Skin epidermis (tissue), 12 donors: ENCODE results near the gene CSF2RB.

Source experiments
- H3K27ac ChIP-seq, 21 experiments: fragments of 200-600 bp; sonication (generic) in 11 of 21; one replicate each; pipeline ENCODE4 v1.5.0; 2020; ENCODE audit warnings: mild to moderate bottlenecking in 3 of 21, inconsistent platforms in 2 of 21, moderate library complexity in 2 of 21
- H3K4me3 ChIP-seq, 7 experiments: fragments of 200-600 bp; sonication (generic) in 2 of 7; one replicate each; pipeline ENCODE4 v1.5.0; 2020; ENCODE audit warnings: inconsistent platforms in 2 of 7, mild to moderate bottlenecking in 2 of 7, moderate library complexity in 1 of 7

CSF2RB gene

GRCh38 chr22:36912694-36913426 is 568 bp upstream of the CSF2RB start:
- peak overlapping the region in 17 of 21 experiments; percentile 15 to 89 (median 77) for H3K27ac ChIP-seq
- peak overlapping the region in 4 of 7 experiments; percentile 19 to 40 (median 32) for H3K4me3 ChIP-seq

DNA sequence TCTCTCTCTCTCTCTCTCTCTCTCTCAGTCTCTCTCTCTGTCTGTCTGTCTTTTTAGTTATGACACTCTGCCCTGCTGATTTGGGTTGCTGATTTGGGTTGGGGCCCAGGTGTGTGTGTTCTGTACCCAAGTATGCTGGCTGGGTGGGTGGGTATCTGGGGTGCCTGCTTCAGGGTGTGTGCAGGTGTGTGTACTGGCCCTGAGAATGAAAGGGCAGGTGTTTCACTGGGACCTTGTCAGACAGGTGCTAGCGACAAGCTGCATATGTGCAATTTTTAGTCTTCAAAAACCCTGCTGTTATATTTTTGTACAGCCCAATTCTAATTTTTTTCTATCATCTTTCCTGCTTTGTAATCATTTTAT is 943 bp downstream of the CSF2RB start:
- H3K4me3 ChIP-seq, result peak overlapping the region; percentile 19 to 42 (median 38)
- H3K27ac ChIP-seq, result peak overlapping the region in 17 of 21 experiments; percentile 65 to 89 (median 78)

- H3K4me3 ChIP-seq, result no peak overlapping the region
- H3K27ac ChIP-seq, result no peak overlapping the region
Measured at GRCh38 chr22:36916034-36916433, 2.6 kb downstream of the CSF2RB start.

DNA sequence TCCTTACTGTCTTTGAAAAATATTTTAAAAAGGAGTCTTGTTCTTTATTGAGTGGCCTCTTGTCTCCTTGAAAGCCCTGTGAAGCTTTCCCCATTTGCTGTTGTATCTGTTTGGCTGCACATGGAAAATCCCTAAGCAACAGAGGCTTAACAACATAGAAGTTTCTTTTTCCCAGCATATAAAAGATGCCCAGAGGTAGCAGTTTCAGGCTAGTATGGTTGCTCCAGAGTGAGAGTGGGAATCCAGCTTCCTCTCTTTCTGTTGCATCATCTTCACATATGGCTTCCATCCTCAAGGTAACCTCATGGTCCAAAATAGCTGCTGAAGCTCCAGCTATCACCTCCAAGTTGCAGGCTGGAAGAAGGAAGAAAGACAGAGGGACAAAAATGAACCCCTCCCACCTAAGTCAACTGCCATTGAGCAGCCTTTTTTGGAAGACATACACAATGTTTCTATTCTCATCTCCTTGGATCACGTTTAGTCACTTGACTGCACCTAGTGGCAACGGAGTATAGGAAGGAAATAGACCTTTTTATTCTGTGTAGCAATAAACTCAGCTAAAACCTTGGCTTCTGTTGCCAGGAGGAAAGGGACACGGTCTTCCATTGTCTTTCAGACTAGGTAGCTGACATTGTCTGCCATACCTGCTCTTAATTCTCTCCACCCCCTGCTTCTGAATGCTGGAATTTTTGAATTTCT is 5.3 kb downstream of the CSF2RB start:
- Histone ChIP-seq H3K27ac (peak overlapping the region in 1 of 21 experiments; percentile 3), H3K4me3 (no peak overlapping the region)

GRCh38 chr22:36921309-36922104 is 8.1 kb downstream of the CSF2RB start:
- Histone ChIP-seq H3K4me3 (no peak overlapping the region), H3K27ac (peak overlapping the region in 10 of 21 experiments; percentile 0 to 60 (median 32))

DNA sequence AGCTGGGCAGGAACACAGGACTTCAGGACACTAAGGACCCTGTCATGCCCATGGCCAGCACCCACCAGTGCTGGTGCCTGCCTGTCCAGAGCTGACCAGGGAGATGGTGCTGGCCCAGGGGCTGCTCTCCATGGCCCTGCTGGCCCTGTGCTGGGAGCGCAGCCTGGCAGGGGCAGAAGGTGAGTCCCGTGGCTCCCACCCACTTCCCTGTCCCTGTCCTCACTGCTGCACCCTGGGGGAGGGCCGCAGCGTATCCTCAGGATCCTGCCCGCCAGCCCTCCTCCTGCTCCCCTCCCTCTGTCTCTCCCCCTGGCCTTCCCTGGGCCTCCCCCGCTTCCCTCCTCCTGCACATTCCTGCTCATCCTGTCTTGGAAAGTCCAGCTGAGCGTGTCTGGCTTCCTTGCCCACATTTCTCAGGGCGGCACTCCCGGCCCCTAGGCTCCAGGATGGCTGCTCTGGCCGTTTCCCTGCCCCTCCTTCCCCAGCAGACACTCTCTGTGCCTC is 8.7 kb downstream of the CSF2RB start:
- no peak overlapping the region for H3K4me3 ChIP-seq
- H3K27ac ChIP-seq, result peak overlapping the region in 10 of 21 experiments; percentile 0 to 60 (median 32)

GRCh38 chr22:36922711-36923110 is 9.3 kb downstream of the CSF2RB start:
- Histone ChIP-seq H3K4me3 (no peak overlapping the region), H3K27ac (peak overlapping the region in 1 of 21 experiments; percentile 60)

GRCh38 chr22:36923131-36923788 is 9.8 kb downstream of the CSF2RB start:
- no peak overlapping the region for H3K27ac ChIP-seq
- no peak overlapping the region for H3K4me3 ChIP-seq

GRCh38 chr22:36924151-36924698 is 10.8 kb downstream of the CSF2RB start:
- H3K27ac ChIP-seq, result no peak overlapping the region
- H3K4me3 ChIP-seq, result no peak overlapping the region

DNA sequence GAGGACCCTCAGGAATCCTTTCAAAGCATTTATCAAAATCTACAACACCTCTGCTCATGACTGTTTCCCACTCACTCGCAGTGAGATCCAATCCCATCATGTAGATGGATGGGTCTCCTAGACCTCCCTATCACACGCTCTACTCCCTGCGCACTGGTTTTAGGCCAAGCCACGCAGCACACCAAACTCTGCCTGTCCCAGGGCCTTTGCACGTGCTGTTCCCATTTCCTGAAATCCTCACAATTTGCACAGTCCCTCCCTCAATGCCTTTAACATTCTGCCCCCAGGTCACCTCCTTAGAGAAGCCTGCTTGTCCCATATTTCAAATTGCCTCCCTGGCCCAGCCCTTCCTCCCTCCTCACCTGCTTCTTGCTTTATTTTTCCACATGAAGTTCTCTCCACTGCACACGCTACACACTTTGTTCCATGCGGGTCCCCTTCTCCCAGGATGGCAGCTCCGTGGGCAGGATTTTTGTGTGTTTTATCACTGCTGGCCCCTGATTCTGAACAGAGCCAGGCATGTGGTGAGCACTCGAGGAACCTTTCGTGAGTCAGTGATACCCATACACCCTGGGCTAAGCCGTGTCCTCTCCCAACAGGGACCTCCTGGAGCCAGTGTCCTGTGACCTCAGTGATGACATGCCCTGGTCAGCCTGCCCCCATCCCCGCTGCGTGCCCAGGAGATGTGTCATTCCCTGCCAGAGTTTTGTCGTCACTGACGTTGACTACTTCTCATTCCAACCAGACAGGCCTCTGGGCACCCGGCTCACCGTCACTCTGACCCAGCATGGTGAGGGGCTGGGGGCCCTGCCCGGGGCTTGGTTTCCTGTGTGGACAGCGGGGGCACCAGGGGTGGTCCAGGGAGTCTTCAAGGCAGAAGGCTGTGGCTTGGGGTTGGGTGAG is 12.2 kb downstream of the CSF2RB start:
- H3K27ac ChIP-seq, result no peak overlapping the region
- no peak overlapping the region for H3K4me3 ChIP-seq

DNA sequence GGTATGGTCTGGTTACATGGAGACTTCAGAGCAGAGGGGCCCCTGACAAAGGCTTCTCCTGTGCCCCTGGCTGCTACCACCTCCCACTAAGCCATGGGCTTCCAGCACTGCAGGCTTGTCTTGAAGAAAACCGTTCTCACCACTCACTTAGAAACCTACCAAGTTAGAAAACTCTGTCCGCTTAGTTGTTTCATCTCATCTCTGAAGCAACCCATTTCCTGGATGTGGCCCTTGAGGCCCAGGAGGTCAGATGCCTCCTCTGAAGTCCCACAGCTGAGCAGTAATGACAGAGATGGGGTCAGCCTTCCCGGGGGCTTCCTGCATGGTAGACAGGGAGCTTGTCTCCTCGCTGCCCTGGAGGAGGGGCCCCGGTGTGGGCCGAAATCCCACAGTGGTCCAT is 12.9 kb downstream of the CSF2RB start:
- no peak overlapping the region for H3K27ac ChIP-seq
- no peak overlapping the region for H3K4me3 ChIP-seq

DNA sequence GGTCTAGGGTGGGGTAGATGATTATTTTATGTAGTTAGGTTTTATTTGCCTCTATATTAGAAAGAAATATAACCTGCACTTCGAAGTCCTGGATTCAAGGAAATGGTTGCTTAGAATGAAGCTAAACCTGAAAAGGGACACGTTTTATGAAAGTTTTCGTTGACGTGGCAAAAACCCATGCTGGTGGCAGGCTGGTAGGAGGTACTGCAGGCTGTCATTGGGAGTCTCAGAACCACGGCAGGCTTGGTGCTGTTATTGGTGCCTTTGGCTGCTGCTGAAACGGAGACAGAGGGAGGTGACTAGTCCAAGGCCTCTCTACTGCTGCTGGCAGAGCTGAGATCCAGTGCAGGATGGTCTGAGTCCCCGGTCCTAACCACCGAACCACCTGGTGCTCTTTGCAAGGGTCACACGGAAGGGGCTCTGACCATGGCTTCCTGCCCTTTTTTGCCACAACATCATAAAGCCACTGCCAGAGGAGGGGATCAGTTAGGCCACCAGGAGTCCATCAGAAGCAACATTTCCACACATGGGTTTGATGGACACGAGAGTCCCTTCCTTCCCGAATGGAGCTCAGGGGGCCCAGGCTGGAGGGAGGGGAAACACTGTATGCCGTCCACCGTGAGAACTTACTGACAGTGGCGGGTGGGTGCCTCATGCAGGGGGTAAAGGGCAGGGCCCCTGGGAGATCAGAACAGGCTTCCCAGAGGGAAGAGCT is 13.4 kb downstream of the CSF2RB start:
- Histone ChIP-seq H3K4me3 (no peak overlapping the region), H3K27ac (no peak overlapping the region)

DNA sequence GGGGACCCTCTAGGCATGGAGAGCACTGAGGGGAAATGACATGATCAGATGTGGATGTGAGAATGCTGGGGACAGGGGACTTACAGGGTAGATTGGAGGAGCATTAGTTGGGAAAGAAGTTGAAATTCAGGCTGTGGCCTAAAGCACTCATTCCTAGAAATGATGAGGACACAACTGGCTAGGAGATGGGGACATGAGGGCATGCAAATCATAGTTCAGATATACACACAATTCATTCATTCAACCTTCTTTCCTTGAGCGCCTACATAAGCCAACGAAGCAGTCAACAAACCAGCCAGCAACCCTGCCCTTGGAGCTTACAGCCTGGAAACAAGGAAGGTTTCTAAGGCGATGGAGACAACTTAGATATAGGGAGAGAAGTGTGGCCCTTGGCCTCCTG is 14.2 kb downstream of the CSF2RB start:
- no peak overlapping the region for H3K4me3 ChIP-seq
- no peak overlapping the region for H3K27ac ChIP-seq

DNA sequence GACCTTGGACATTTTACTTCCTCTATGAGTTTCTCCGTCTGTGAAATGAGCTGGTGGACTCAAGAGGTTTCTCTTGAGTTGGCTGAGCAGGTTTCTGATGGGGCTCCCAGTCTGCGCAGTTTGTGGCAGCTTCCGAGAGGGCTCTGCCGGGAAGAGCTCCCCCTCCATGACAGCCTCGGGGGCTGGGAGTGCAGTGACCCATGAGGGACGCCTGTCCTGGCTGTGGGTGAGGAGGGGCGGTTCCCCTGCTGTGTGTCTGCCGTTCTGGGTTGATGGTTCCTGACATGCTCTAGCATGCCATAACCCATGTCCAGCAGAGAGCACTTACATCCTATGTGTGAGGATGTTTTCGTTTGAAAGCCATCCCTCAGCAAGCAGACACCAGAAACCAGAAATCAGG is 14.8 kb downstream of the CSF2RB start:
- Histone ChIP-seq H3K27ac (no peak overlapping the region), H3K4me3 (no peak overlapping the region)

GRCh38 chr22:36928786-36929535 is 15.5 kb downstream of the CSF2RB start:
- Histone ChIP-seq H3K4me3 (no peak overlapping the region), H3K27ac (no peak overlapping the region)

- H3K4me3 ChIP-seq, result no peak overlapping the region
- H3K27ac ChIP-seq, result no peak overlapping the region
Measured at GRCh38 chr22:36929621-36930020, 16.2 kb downstream of the CSF2RB start.
